Measurements from ENCODE around the gene PHOSPHO1.
"Not testable (repeated sequence)": the region's sequence is repeated elsewhere in the genome, so short reads cannot be mapped to it uniquely, and the experiment has no call there.

The PHOSPHO1 gene

DNA sequence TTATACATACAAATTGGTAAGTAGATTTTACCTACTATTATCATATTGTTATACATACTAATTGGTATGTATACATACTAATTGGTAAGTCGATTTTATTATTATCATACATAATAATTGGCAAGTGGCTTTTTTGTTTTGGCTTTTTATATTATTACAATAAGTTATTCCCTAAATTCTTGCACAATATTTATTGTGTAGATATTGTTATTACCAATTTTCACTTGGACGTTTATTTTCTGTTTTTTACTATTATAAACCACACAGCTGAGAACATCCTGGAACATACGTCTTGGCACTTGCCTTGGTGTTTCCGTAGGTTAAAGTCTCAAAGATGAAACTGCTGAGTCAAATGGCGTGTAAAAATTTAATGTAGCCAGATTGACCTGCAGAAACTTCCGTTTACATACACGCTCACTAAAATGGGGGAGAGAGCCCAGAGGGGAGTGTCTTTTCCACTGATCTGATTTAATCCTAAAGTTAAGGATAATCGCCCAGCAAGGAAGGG is 39.1 kb downstream of the PHOSPHO1 start:
- DNase-seq, result no peak

DNA sequence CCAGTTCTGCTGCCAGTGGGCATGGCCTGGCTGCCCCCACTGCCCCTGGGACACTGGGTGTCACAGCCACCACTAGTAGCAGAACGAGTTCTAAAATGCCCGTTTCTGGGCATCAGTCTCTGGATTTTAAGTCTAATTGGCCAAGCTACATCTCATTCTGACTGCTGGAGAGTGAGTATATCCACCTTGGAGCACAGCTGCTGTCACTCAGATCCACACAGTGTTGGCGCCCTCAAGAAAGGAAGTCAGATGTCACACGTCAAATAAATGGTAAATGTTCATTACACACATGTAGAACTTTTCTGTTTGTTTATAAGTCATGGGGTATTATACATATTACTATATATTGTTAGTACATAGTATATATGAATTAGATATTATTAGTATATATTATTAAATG is 39.7 kb downstream of the PHOSPHO1 start:
- DNase-seq, result no peak

DNA sequence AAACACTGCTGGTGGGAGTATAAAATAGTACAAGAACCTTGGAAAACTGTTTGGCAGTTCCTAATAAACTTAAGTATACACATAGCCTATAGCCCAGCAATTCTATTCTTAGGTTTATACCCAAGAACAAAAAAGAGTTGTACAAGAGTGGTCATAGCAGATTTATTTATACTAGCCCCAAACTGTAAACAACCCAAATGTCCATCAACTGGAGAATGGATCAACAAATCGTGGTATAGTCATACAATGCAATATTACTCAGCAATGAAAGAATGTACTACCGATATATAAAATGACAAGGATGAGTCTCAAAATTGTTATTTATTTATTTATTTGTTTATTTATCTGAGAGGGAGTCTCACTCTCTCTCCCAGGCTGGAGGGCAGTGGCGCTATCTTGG is 43.3 kb downstream of the PHOSPHO1 start:
- no peak for DNase-seq

DNA sequence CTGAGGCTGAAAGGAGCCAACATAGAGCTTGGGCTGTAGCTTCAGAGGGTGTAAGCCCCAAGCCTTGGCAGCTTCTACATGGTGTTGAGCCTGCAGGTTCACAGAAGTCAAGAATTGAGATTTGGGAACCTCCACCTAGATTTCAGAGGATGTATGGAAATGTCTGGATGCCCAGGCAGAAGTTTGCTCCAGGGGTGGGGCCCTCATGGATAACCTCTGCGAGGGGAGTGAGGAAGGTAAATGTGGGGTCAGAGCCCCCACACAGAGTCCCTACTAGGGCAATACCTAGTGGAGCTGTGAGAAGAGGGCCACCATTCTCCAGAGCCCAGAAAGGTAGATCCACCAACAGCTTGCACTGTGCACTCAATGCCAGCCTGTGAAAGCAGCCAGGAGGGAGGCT is 45.2 kb downstream of the PHOSPHO1 start:
- DNase-seq, result not testable (repeated sequence)

DNA sequence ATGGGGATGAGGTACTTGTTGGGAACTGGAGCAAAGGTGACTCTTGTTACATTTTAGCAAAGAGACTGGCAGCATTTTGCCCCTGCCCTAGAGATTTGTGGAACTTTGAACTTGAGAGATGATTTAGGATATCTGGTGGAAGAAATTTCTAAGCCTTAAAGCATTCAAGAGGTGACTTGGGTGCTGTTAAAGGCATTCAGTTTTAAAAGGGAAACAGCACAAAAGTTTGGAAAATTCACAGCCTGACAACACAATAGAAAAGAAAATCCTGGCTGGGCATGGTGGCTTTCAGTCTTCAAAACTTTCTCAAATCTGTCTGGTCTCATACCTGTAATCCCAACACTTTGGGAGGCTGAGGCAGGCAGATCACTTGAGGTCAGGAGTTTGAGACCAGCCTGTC is 46.1 kb downstream of the PHOSPHO1 start:
- not testable (repeated sequence) for DNase-seq

DNA sequence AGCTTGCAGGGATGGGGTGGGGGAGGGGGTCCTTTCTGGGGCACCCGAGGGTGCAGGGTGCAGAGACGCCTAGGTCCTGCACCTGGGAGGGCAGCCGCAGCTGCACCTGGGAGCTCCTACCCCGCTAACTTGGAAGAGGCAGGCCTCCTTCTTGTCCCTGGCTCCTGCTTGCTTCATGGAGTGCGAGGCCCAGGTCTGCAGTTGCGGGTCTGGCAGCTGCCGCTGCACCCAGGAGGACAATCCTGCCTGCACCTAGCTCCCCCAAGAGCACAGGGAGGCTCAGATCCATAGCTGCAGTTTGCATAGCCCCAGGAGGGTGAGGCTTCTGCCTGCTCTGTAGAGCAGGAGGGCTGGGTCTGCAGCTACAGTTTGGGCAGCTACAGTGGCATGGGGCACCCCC is 46.8 kb downstream of the PHOSPHO1 start:
- no peak for DNase-seq

DNA sequence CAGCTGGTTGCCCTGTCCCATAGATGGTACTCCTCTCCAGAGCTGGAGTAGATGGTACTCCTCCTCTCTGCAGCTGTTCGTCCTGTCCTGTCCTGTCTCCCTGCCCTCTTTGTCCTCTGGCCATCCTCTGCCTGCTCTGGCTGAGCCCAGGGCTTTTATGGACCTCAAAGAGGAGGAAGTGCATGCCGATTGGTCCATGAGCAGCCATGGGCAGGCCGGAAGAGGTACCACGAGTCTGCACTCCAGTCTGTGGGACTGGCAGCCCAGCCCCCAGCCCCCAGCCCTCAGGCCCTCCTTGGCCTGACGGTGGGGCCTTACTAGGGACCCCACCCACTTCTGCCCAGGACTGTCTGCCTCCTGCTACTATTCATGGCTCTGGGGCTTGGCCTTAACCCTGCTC is 47.2 kb downstream of the PHOSPHO1 start:
- DNase-seq, result no peak

DNA sequence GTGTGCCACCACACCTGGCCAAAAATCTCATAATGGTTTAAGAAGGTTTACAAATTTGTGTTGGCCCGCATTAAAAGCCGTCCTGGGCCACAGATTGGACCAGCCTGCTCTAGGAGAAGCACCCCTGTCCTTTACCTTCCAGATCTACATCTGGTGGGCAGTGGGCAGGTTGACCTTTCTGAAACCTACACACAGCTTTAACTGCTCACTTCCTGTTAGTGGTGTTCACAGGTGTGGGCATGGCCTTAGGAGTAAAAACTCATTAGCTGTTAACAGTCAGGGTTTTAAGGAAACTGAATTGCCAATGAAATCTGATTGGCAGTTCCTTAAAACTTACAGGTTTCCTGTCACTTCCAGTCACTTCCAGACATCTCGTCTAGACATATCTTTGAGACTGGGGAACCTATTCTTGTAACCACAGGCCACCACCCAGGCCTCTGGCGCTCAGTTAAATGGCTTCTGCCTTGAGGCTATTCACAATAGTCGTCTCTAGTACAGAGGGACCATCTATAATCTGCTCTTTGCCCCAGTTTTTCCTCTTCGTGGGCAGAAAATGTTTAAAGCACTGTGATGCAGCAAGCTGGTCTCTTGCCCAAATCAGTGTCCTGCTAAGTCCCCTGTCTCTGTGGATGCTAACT is 49.5 kb downstream of the PHOSPHO1 start:
- DNase-seq, result no peak

DNA sequence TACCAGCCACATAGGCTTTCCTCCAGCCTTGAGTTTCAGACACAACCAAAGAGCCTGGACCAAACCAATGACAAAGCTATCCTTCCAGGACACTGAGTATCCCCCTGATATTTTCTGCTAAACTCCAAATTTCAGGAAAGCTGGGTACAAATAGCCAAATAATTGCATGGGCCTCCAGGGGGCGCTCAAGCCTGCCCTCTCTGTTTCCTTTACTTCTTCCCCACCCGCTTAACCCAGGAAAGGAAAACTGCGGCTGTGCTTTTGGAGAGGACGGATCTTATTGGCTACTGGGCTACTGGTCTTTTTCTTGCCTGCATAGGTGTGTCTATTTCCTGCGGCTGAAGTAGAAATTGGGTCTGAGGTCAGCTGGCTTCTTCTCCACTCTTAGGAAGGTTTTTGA is 50.3 kb downstream of the PHOSPHO1 start:
- peak; percentile 65 for DNase-seq

DNA sequence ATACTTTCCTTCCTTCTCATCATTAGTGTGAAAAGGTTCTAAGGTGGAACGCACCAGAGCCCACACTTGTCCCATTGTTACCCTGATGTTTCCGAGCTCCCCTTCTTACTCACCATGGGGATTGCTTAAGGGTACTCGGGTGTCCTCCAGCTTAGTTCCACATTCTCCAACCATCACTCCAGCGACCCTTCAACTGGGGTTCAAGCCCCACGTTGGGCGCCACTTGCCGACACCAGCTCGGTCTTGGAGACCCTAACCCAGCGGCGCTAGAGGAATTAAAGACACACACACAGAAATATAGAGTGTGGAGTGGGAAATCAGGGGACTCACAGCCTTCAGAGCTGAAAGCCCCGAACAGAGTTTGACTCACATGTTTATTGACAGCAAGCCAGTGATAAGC is 54.6 kb downstream of the PHOSPHO1 start:
- DNase-seq, result not testable (repeated sequence)
